HG03378 (cell line): ENCODE data around the gene CNKSR3.

Experiments
- ATAC-seq: cut with Tn5 transposase; IDR thresholded peaks from one replicate; pipeline ENCODE4 v1.9.1; 2021; ENCODE audit warnings: mild to moderate bottlenecking, moderate library complexity; ENCODE audit not compliant: unreplicated experiment

The CNKSR3 gene

GRCh38 chr6:154458565-154459470, 51.7 kb downstream of the CNKSR3 start:
- no peak for ATAC-seq

- no peak for ATAC-seq
Observed at GRCh38 chr6:154457881-154458284, 52.6 kb downstream of the CNKSR3 start.

- no peak for ATAC-seq
Observed at GRCh38 chr6:154457046-154457713, 53.3 kb downstream of the CNKSR3 start.

- ATAC-seq = no peak
Observed at GRCh38 chr6:154453329-154453728, 57.2 kb downstream of the CNKSR3 start.

GRCh38 chr6:154450498-154450897, 60.0 kb downstream of the CNKSR3 start:
- ATAC-seq = no peak

GRCh38 chr6:154448448-154449096, 61.9 kb downstream of the CNKSR3 start:
- no peak for ATAC-seq

- no peak for ATAC-seq
Observed at GRCh38 chr6:154447954-154448353, 62.5 kb downstream of the CNKSR3 start.

GRCh38 chr6:154446984-154447383, 63.5 kb downstream of the CNKSR3 start:
- no peak for ATAC-seq

- no peak for ATAC-seq
Observed at GRCh38 chr6:154445417-154445816, 65.1 kb downstream of the CNKSR3 start.

- ATAC-seq = peak; percentile 15
Observed at GRCh38 chr6:154441995-154442310, 68.5 kb downstream of the CNKSR3 start.

- no peak for ATAC-seq
Observed at GRCh38 chr6:154440422-154441043, 70.0 kb downstream of the CNKSR3 start.

- no peak for ATAC-seq
Observed at GRCh38 chr6:154440022-154440421, 70.5 kb downstream of the CNKSR3 start.

- no peak for ATAC-seq
Observed at GRCh38 chr6:154438882-154439415, 71.5 kb downstream of the CNKSR3 start.

- ATAC-seq = no peak
Observed at GRCh38 chr6:154435400-154435945, 75.0 kb downstream of the CNKSR3 start.

GRCh38 chr6:154434662-154435061, 75.8 kb downstream of the CNKSR3 start:
- no peak for ATAC-seq

- no peak for ATAC-seq
Observed at GRCh38 chr6:154433477-154434241, 76.8 kb downstream of the CNKSR3 start.

GRCh38 chr6:154432533-154433476, 77.7 kb downstream of the CNKSR3 start:
- no peak for ATAC-seq

- no peak for ATAC-seq
Observed at GRCh38 chr6:154430481-154430919, 80.0 kb downstream of the CNKSR3 start.

- no peak for ATAC-seq
Observed at GRCh38 chr6:154429711-154430110, 80.8 kb downstream of the CNKSR3 start.
